AG08396 (cell line): ENCODE results near the gene ISCU.
A peak's percentile ranks its signal among the peaks of the same experiment; 100 is the strongest.
"Not testable (repeated sequence)": the region's sequence is repeated elsewhere in the genome, so short reads cannot be mapped to it uniquely, and the experiment has no call there.

Experiments used
- DNase-seq: peaks from one replicate; pipeline ENCODE4 v3.0.0; 2012; ENCODE audit warnings: low spot score, mixed read lengths

Gene ISCU

GRCh38 chr12:108543652-108544051, 18.7 kb upstream of the ISCU start:
- DNase-seq = no peak

GRCh38 chr12:108547686-108548085, 14.7 kb upstream of the ISCU start:
- no peak for DNase-seq

GRCh38 chr12:108548954-108549521, 13.4 kb upstream of the ISCU start:
- no peak for DNase-seq

GRCh38 chr12:108551535-108551934, 10.9 kb upstream of the ISCU start:
- DNase-seq = no peak

- DNase-seq = no peak
These were observed 8.6 kb upstream of the ISCU start for GRCh38 chr12:108553799-108554198.

- DNase-seq = not testable (repeated sequence)
These were observed 7.0 kb upstream of the ISCU start for GRCh38 chr12:108555383-108555782.

- no peak for DNase-seq
These were observed 3.3 kb upstream of the ISCU start for GRCh38 chr12:108559007-108559655.

- no peak for DNase-seq
These were observed 2.6 kb upstream of the ISCU start for GRCh38 chr12:108559748-108560147.

- no peak for DNase-seq
These were observed 2.1 kb upstream of the ISCU start for GRCh38 chr12:108560321-108560721.

- peak; percentile 86 for DNase-seq
These were observed 1.4 kb upstream of the ISCU start, which contains the start of gene SART3 for GRCh38 chr12:108560752-108561719. SART3 (minus strand) TSS chr12:108561173; CDS start chr12:108561154, 19 bp downstream.

GRCh38 chr12:108561852-108562347, 496 bp upstream of the ISCU start:
- DNase-seq = no peak

GRCh38 chr12:108563136-108563803, 874 bp downstream of the ISCU start:
- peak; percentile 85 for DNase-seq

GRCh38 chr12:108563804-108564151, 1.4 kb downstream of the ISCU start:
- DNase-seq = no peak

- no peak for DNase-seq
These were observed 2.3 kb downstream of the ISCU start for GRCh38 chr12:108564724-108565123.

GRCh38 chr12:108565146-108565545, 2.8 kb downstream of the ISCU start:
- DNase-seq = no peak

GRCh38 chr12:108565976-108566375, 3.6 kb downstream of the ISCU start:
- DNase-seq = no peak

GRCh38 chr12:108566452-108566851, 4.1 kb downstream of the ISCU start:
- DNase-seq = no peak

- no peak for DNase-seq
These were observed 5.3 kb downstream of the ISCU start for GRCh38 chr12:108567406-108568337.

GRCh38 chr12:108568338-108569154, 6.2 kb downstream of the ISCU start:
- DNase-seq = no peak
